K562 (cell line): Measurements from ENCODE around the gene ADAMTSL2. TPM values are rescaled to one million over a fixed set of nuclear protein-coding genes. Genes with fewer than 3 reads are reported as not detected.

Experiments used
- ATAC-seq: fragments of 200-7000 bp; cut with Tn5 transposase; 3 replicates; pipeline ENCODE4 v1.9.1; 2020; ENCODE audit warnings: moderate library complexity
- BruUV-seq: library from RNA; stranded (reverse); fragments of 400-500 nt; replicated peaks from 2 replicates; lab custom pipeline; 2021; lab: Mats Ljungman, UMichigan
- CTCF ChIA-PET: fragments of 300-600 bp; formaldehyde crosslinking; extraction: SDS; loops from one replicate; lab custom pipeline; 2021; ENCODE audit warnings: low intra/inter-chr PET ratio; lab: Yijun Ruan, JAX
- POLR2A ChIA-PET: fragments of 300-600, 350-650 bp; sonication (Branson Sonifier 250); formaldehyde crosslinking; extraction: SDS; loops from one replicate; lab custom pipeline; 2021; ENCODE audit warnings: antibody characterized with exemption, inconsistent platforms; lab: Yijun Ruan, JAX
- DNase-seq, 4 experiments: peaks; one replicate each; pipeline versions ENCODE4 v3.0.0 to v3.0.0-alpha.2; 2011 to 2018; ENCODE audit warnings: low spot score in 3 of 4, mixed read lengths in 3 of 4; ENCODE audit errors: extremely low read depth in 1 of 4
- FAIRE-seq: peaks from 2 replicates; lab custom pipeline; 2011; peaks lifted over from hg19 to GRCh38; lab: Jason Lieb, UNC
- H2AFZ ChIP-seq: 2 replicates; pipeline ENCODE4 v1.6.0; 2011; ENCODE audit warnings: low read depth, low read length, control low read depth, inconsistent platforms
- H3K27ac ChIP-seq: fragments of 200-600 bp; 3 replicates; pipeline ENCODE4 v1.8.0; 2011; ENCODE audit warnings: low read depth, mild to moderate bottlenecking, control low read depth, inconsistent platforms, low read length, moderate library complexity, mixed read lengths; ENCODE audit errors: extremely low read depth
- H3K27me3 ChIP-seq, 2 experiments: fragments of 300-600 bp in 1 of 2; 2 replicates in 1 of 2; 3 replicates in 1 of 2; pipeline versions ENCODE4 v1.6.0 to v1.8.0; 2011; ENCODE audit warnings: inconsistent platforms in 2 of 2, low read length in 2 of 2, mild to moderate bottlenecking in 1 of 2, mixed read lengths in 1 of 2, moderate library complexity in 1 of 2; ENCODE audit not compliant: control insufficient read depth in 2 of 2, insufficient read depth in 2 of 2
- H3K36me3 ChIP-seq: fragments of 300-600 bp; 3 replicates; pipeline ENCODE4 v1.8.0; 2011; ENCODE audit warnings: mild to moderate bottlenecking, low read length, inconsistent platforms; ENCODE audit not compliant: control insufficient read depth, insufficient read depth
- H3K4me1 ChIP-seq, 2 experiments: fragments of 200-600 bp in 1 of 2; replicated peaks in 1 of 2; 2 replicates in 1 of 2; 3 replicates in 1 of 2; pipeline versions ENCODE4 v1.5.1 to v1.8.0; 2011; ENCODE audit warnings: inconsistent platforms in 2 of 2, low read length in 2 of 2, mild to moderate bottlenecking in 1 of 2, mixed read lengths in 1 of 2, moderate library complexity in 1 of 2; ENCODE audit not compliant: control insufficient read depth in 2 of 2, insufficient read depth in 2 of 2
- H3K4me2 ChIP-seq: 2 replicates; pipeline ENCODE4 v1.6.1; 2011; ENCODE audit warnings: low read length, control low read depth, inconsistent platforms, mixed read lengths; ENCODE audit not compliant: insufficient read depth
- H3K4me3 ChIP-seq: fragments of 200-600 bp; sonication (generic), shearing (Covaris generic); 2 replicates; pipeline ENCODE4 v1.5.1; 2016; ENCODE audit warnings: control low read depth, inconsistent platforms
- H3K79me2 ChIP-seq: fragments of 200-600 bp; 3 replicates; pipeline ENCODE4 v1.8.0; 2011; ENCODE audit warnings: low read length, inconsistent platforms; ENCODE audit not compliant: control insufficient read depth, insufficient read depth
- H3K9ac ChIP-seq, 2 experiments: 2 replicates each; pipeline versions ENCODE4 v1.6.0 to v1.6.1; 2011; ENCODE audit warnings: low read depth in 2 of 2, low read length in 2 of 2, control low read depth in 1 of 2, inconsistent platforms in 1 of 2, mild to moderate bottlenecking in 1 of 2, mixed read lengths in 1 of 2; ENCODE audit not compliant: insufficient read depth in 1 of 2
- H3K9me1 ChIP-seq: one replicate; pipeline ENCODE4 v1.6.0; 2011; ENCODE audit warnings: inconsistent platforms, mild to moderate bottlenecking, low read length, moderate library complexity; ENCODE audit not compliant: control insufficient read depth, insufficient read depth
- H3K9me3 ChIP-seq: replicated peaks from 2 replicates; pipeline ENCODE4 v1.5.1; 2011; ENCODE audit warnings: low read depth, low read length, inconsistent platforms; ENCODE audit not compliant: control insufficient read depth, insufficient read depth
- H4K20me1 ChIP-seq: replicated peaks from 2 replicates; pipeline ENCODE4 v1.6.1; 2011; ENCODE audit warnings: low read length, inconsistent platforms, mixed read lengths; ENCODE audit not compliant: control insufficient read depth, insufficient read depth
- ATF6 ChIP-seq: sonication (generic); formaldehyde crosslinking; IDR thresholded peaks from 2 replicates; pipeline ENCODE4 v1.4.0; 2020; ENCODE audit warnings: mild to moderate bottlenecking, missing genetic modification reagents
- COPS2 ChIP-seq: fragments of 450-650 bp; conservative IDR thresholded peaks from 2 replicates; pipeline ENCODE4 v1.6.1; 2016; ENCODE audit warnings: mild to moderate bottlenecking, moderate library complexity
- EP400 ChIP-seq: fragments of 450-650 bp; IDR thresholded peaks from 2 replicates; pipeline ENCODE4 v1.6.1; 2017; ENCODE audit warnings: antibody characterized with exemption, mild to moderate bottlenecking, moderate library complexity
- FOXK2 ChIP-seq, 2 experiments: fragments of 450-650 bp; IDR thresholded peaks in 1 of 2; conservative IDR thresholded peaks in 1 of 2; 2 replicates each; pipeline ENCODE4 v1.6.1; 2016; ENCODE audit warnings: low read depth in 2 of 2, mild to moderate bottlenecking in 1 of 2
- NCOA4 ChIP-seq: fragments of 450-650 bp; IDR thresholded peaks from 2 replicates; pipeline ENCODE4 v1.6.1; 2018; ENCODE audit warnings: mild to moderate bottlenecking; ENCODE audit not compliant: partially characterized antibody
- NR0B1 ChIP-seq: fragments of 450-650 bp; IDR thresholded peaks from one replicate; pipeline ENCODE4 v1.6.1; 2018; ENCODE audit warnings: mild to moderate bottlenecking, moderate library complexity; ENCODE audit not compliant: partially characterized antibody
- TOE1 ChIP-seq, 2 experiments: fragments of 450-650 bp in 1 of 2; sonication (generic) in 1 of 2; formaldehyde crosslinking in 1 of 2; IDR thresholded peaks; 2 replicates each; pipeline versions ENCODE4 v1.7.1 to v1.8.0; 2016 to 2022; ENCODE audit warnings: borderline replicate concordance in 2 of 2, mild to moderate bottlenecking in 2 of 2, antibody characterized with exemption in 1 of 2, inconsistent platforms in 1 of 2, low read depth in 1 of 2, missing genetic modification reagents in 1 of 2, moderate library complexity in 1 of 2
- U2AF2 ChIP-seq: fragments of 200-400 bp; formaldehyde crosslinking; optimal IDR thresholded peaks from 2 replicates; pipeline ENCODE3; 2017; ENCODE audit warnings: low read depth, mild to moderate bottlenecking, low read length
- ZNF124 ChIP-seq: sonication (generic); formaldehyde crosslinking; IDR thresholded peaks from 2 replicates; pipeline ENCODE4 v1.8.1; 2022; ENCODE audit warnings: missing genetic modification reagents
- ZNF184 ChIP-seq: sonication (generic); formaldehyde crosslinking; IDR thresholded peaks from 2 replicates; pipeline ENCODE4 v1.5.0; 2020; ENCODE audit warnings: missing genetic modification reagents
- ZNF224 ChIP-seq: sonication (generic); formaldehyde crosslinking; IDR thresholded peaks from 2 replicates; pipeline ENCODE4 v1.8.0; 2022; ENCODE audit warnings: mild to moderate bottlenecking, missing genetic modification reagents
- ZNF274 ChIP-seq: IDR thresholded peaks from 2 replicates; pipeline ENCODE4 v1.6.1; 2011; ENCODE audit warnings: low read depth, mild to moderate bottlenecking, low read length, moderate library complexity, borderline replicate concordance
- ZNF655 ChIP-seq: fragments of 250-450 bp; sonication (Bioruptor Pico); IDR thresholded peaks from 2 replicates; pipeline ENCODE4 v1.5.0; 2021
- WGBS: fragments of 100-300 bp; shearing (Covaris generic); methylation state at CpG from one replicate; pipeline ENCODE4 v1.1.6; 2016; ENCODE audit warnings: low coverage, mixed read lengths; ENCODE audit not compliant: insufficient coverage; ENCODE audit errors: missing lambda C conversion rate; 5-methylcytosine and 5-hydroxymethylcytosine counted together
- in situ Hi-C: fragments of 300-500 bp; cut with MboI; formaldehyde crosslinking; loops from 4 replicates; pipeline ENCODE4 v1.15.0; 2018; ENCODE audit warnings: inconsistent platforms, mixed read lengths
- intact Hi-C: fragments of 100-400 bp; cut with micrococcal nuclease; formaldehyde crosslinking; loops from 2 replicates; pipeline ENCODE4 v1.14.2; 2022
- polyA plus RNA-seq, 8 experiments: library from polyadenylated mRNA; depleted of rRNA in 4 of 8; stranded (reverse) in 5 of 8; unstranded in 3 of 8; fragments of >200 nt; fragmentation: Nextera tagmentation in 2 of 8; fragmentation: Illumina TruSeq in 1 of 8; extraction: Ambion mirVana in 2 of 8; extraction: Trizol in 1 of 8; gene quantifications; 2 replicates each; pipeline versions ENCODE4 v1.2.1 to v1.2.3, GENCODE V29; 2011 to 2014; ENCODE audit warnings: inconsistent platforms in 1 of 8, missing spikeins in 1 of 8
- total RNA-seq, 7 experiments: library from RNA; depleted of rRNA in 6 of 7; stranded (reverse); fragments of >200 nt in 6 of 7; fragmentation: Illumina TruSeq in 2 of 7; extraction: Trizol in 2 of 7; gene quantifications; 2 replicates each; pipeline versions ENCODE4 v1.2.1 to v1.2.3, GENCODE V29; 2011 to 2021; ENCODE audit warnings: low replicate concordance in 1 of 7
- TF ChIP-seq, protein P1 (sequence below), 2 experiments: fragments of 150-350 bp in 1 of 2; IDR thresholded peaks; 2 replicates each; pipeline ENCODE4 v1.6.1; 2012 to 2016; ENCODE audit warnings: low read depth in 2 of 2, low read length in 2 of 2, mild to moderate bottlenecking in 1 of 2, moderate library complexity in 1 of 2

The ADAMTSL2 gene
- total and polyA plus RNA-seq, 9 of the 15 experiments (the other 6 are each of a cell fraction or from before 2014, with no cell fraction given), result 0.04 TPM; not detected in 8

DNA sequence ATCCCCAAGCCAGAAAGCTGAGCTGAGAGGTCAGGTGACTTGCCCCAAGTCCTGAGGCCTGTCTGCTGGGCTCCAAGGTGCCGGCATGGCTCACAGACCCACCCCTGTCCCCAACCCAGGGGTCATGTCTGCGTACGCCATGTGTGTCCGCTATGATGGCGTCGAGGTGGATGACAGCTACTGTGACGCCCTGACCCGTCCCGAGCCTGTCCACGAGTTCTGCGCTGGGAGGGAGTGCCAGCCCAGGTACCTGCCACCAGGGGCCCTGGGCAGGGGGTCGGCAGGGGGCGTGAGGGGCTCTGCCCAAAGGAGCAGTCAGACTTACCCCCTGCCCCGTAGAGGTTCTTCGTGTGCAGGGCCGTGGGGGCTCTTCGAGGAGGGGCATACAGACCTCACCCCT is 32.3 kb downstream of the ADAMTSL2 start:
- no TSS peak for BruUV-seq
- Histone ChIP-seq H4K20me1 (no peaks in the 10 kb centered on the region; the same call in 1 of the 2 replicates), H3K27ac (no peak overlapping the region), H3K4me3 (no peak overlapping the region), H3K4me1 (peaks cover 0 to 16% of the 10 kb centered on the region in 2 experiments; a peak in 3 of 5 replicates), H3K27me3 (peaks cover 21 to 70% of the 10 kb centered on the region in 2 experiments; a peak in 4 of 5 replicates), H3K9ac (no peak overlapping the region), H3K9me1 (peaks cover 3% of the 10 kb centered on the region), H3K4me2 (no peak overlapping the region), H2AFZ (no peak overlapping the region), H3K79me2 (no peaks in the 10 kb centered on the region), H3K9me3 (no peaks in the 10 kb centered on the region), H3K36me3 (no peaks in the 10 kb centered on the region)
- POLR2A ChIA-PET, result interaction anchor here (0.7 to 1.0 kb wide), 2 partner anchors 16 to 977 kb away, joined by 3 to 4 read pairs; no protein-coding TSS in a partner anchor
- CTCF ChIA-PET, result no interaction called here
- no peak for FAIRE-seq
- DNase-seq, result no peak
- in situ Hi-C loops, result no loop called here
- no peak for ATAC-seq
- WGBS, result 3% methylated on average over 11 of the region's 17 CpGs
- intact Hi-C loops, result no loop called here
- TF ChIP-seq ATF6 (CRISPR knock-in tag) (no peak), NR0B1 (no peak), COPS2 (no peak), FOXK2 (conservative IDR thresholded peaks at IDR 0.05 in 1 of 2, IDR thresholded peaks at IDR 0.05 in 1 of 2; ENCODE audit: low read depth in 2 of 2) (no peak), ZNF184 (CRISPR knock-in tag) (no peak), ZNF124 (CRISPR knock-in tag) (no peak), EP400 (no peak), ZNF274 (no peak), ZNF224 (CRISPR knock-in tag) (no peak), NCOA4 (no peak), ZNF655 (CRISPR knock-in tag) (no peak), U2AF2 (no peak), TOE1 (IDR thresholded peaks at IDR 0.05; ENCODE audit: borderline replicate concordance) (no peak), TOE1 (CRISPR knock-in tag; IDR thresholded peaks at IDR 0.05; ENCODE audit: borderline replicate concordance, low read depth) (no peak)
- TF ChIP-seq, protein P1, sequence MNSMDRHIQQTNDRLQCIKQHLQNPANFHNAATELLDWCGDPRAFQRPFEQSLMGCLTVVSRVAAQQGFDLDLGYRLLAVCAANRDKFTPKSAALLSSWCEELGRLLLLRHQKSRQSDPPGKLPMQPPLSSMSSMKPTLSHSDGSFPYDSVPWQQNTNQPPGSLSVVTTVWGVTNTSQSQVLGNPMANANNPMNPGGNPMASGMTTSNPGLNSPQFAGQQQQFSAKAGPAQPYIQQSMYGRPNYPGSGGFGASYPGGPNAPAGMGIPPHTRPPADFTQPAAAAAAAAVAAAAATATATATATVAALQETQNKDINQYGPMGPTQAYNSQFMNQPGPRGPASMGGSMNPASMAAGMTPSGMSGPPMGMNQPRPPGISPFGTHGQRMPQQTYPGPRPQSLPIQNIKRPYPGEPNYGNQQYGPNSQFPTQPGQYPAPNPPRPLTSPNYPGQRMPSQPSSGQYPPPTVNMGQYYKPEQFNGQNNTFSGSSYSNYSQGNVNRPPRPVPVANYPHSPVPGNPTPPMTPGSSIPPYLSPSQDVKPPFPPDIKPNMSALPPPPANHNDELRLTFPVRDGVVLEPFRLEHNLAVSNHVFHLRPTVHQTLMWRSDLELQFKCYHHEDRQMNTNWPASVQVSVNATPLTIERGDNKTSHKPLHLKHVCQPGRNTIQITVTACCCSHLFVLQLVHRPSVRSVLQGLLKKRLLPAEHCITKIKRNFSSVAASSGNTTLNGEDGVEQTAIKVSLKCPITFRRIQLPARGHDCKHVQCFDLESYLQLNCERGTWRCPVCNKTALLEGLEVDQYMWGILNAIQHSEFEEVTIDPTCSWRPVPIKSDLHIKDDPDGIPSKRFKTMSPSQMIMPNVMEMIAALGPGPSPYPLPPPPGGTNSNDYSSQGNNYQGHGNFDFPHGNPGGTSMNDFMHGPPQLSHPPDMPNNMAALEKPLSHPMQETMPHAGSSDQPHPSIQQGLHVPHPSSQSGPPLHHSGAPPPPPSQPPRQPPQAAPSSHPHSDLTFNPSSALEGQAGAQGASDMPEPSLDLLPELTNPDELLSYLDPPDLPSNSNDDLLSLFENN (IDR thresholded peaks at IDR 0.05; ENCODE audit: low read depth in 2 of 2, low read length in 2 of 2), result no peak
